Spleen (tissue), 11 donors: ENCODE measurements around the gene CCNT2. TPM values are rescaled to one million over a fixed set of nuclear protein-coding genes. Genes with fewer than 3 reads are reported as not detected.

ENCODE experiments used
- DNase-seq: peaks from one replicate; pipeline ENCODE4 v3.0.0-alpha.2; 2020
- H3K27ac ChIP-seq, 8 donors: fragments of 200-600 bp; sonication (generic) in 7 of 8; 1 replicate in 4 of 8; 2 replicates in 4 of 8; pipeline versions ENCODE4 v1.5.0 to v1.8.0; 2016 to 2021; ENCODE audit warnings: inconsistent platforms in 4 of 8, mild to moderate bottlenecking in 4 of 8, moderate library complexity in 1 of 8
- H3K27me3 ChIP-seq, 7 donors: fragments of 200-600 bp; sonication (generic) in 6 of 7; replicated peaks in 1 of 7; 1 replicate in 4 of 7; 2 replicates in 3 of 7; pipeline versions ENCODE4 v1.5.0 to v1.8.0; 2016 to 2021; ENCODE audit warnings: inconsistent platforms in 3 of 7, mild to moderate bottlenecking in 1 of 7
- H3K36me3 ChIP-seq, 6 donors: fragments of 200-600 bp; sonication (generic) in 5 of 6; 1 replicate in 4 of 6; 2 replicates in 2 of 6; pipeline versions ENCODE4 v1.5.0 to v1.8.0; 2016 to 2021; ENCODE audit warnings: inconsistent platforms in 2 of 6
- H3K4me1 ChIP-seq, 6 donors: fragments of 200-600 bp; sonication (generic) in 5 of 6; 1 replicate in 3 of 6; 2 replicates in 3 of 6; pipeline versions ENCODE4 v1.5.0 to v1.8.0; 2016 to 2021; ENCODE audit warnings: inconsistent platforms in 3 of 6
- H3K4me3 ChIP-seq, 8 donors: fragments of 200-600 bp; sonication (generic) in 7 of 8; 1 replicate in 4 of 8; 2 replicates in 4 of 8; pipeline versions ENCODE4 v1.5.0 to v1.8.0; 2016 to 2021; ENCODE audit warnings: inconsistent platforms in 4 of 8, mild to moderate bottlenecking in 4 of 8, moderate library complexity in 2 of 8
- H3K9me3 ChIP-seq, 8 donors: fragments of 200-600 bp; sonication (generic) in 7 of 8; 1 replicate in 4 of 8; 2 replicates in 4 of 8; pipeline versions ENCODE4 v1.5.0 to v1.8.0; 2016 to 2021; ENCODE audit warnings: inconsistent platforms in 4 of 8
- CTCF ChIP-seq, 11 experiments: fragments of 200-600 bp in 7 of 11; fragments of 450-650 bp in 4 of 11; sonication (generic) in 4 of 11; IDR thresholded peaks in 8 of 11; conservative IDR thresholded peaks in 3 of 11; 1 replicate in 7 of 11; 2 replicates in 4 of 11; pipeline versions ENCODE4 v1.4.0 to v1.8.0; 2016 to 2021; ENCODE audit warnings: antibody characterized with exemption in 11 of 11, inconsistent platforms in 4 of 11, mild to moderate bottlenecking in 1 of 11
- POLR2A ChIP-seq, 3 donors: fragments of 450-650 bp; IDR thresholded peaks; one replicate each; pipeline ENCODE4 v1.5.1; 2017; ENCODE audit warnings: antibody characterized with exemption in 3 of 3, mild to moderate bottlenecking in 1 of 3
- POLR2AphosphoS5 ChIP-seq, 3 donors: sonication (generic); formaldehyde crosslinking; IDR thresholded peaks; one replicate each; pipeline ENCODE4 v1.5.1; 2017; ENCODE audit warnings: antibody characterized with exemption in 3 of 3
- WGBS, 5 donors: extraction: QIAGEN DNeasy Blood & Tissue Kit in 3 of 5; methylation state at CpG; one replicate each; pipeline versions ENCODE4 v1.1.5 to v1.1.7; 2013 to 2018; 5-methylcytosine and 5-hydroxymethylcytosine counted together
- intact Hi-C: fragments of 100-400 bp; cut with DNase I; formaldehyde crosslinking; loops from one replicate; pipeline ENCODE4 v1.15.0; 2023; ENCODE audit warnings: low total_unique reads
- polyA plus RNA-seq, 3 donors: library from polyadenylated mRNA; stranded (reverse); fragments of 200-250 nt; gene quantifications; one replicate each; pipeline ENCODE4 v1.2.1, GENCODE V29; 2013
- total RNA-seq, 7 donors: library from RNA; depleted of rRNA in 3 of 7; stranded (reverse); fragments of >200 nt in 3 of 7; fragmentation: NEBNext Ultra II Directional in 4 of 7; extraction: Animal tissue kit (Norgen Biotek cat#: 25700) in 4 of 7; gene quantifications; one replicate each; pipeline versions ENCODE4 v1.1.0 to v1.2.1, GENCODE V29; 2016 to 2021
- donor health status: healthy with polysubstance abuse.
- donor health status: DM: no; HTN: no; CAD: no; lungs with moderate emphysema.
- donor health status: DM: no; HTN: no; CAD: no.
- donor health status: Bipolar disorder and iron deficiency.
- donor health status: healthy.
- donor health status: DM: no; HTN: no; CAD: no.
- donor health status: DM: yes; HTN: yes; CAD: no.

The CCNT2 gene
- total and polyA plus RNA-seq, 10 donors, result 10.1 to 56.5 (median 47.6) TPM

GRCh38 chr2:134875309-134875708, 43.3 kb upstream of the CCNT2 start:
- 70 to 88% (median 76%) methylated on average over 1 of the region's 1 CpG for WGBS, 5 donors
- Histone ChIP-seq H3K27me3 (no peaks in the 10 kb centered on the region), H3K27ac (no peak overlapping the region), H3K36me3 (no peaks in the 10 kb centered on the region), H3K4me3 (no peak overlapping the region), H3K4me1 (no peaks in the 10 kb centered on the region), H3K9me3 (peaks cover 0 to 27% (median 18%) of the 10 kb centered on the region in 8 donors)
- intact Hi-C loops, result no loop called here
- TF ChIP-seq POLR2AphosphoS5 (IDR thresholded peaks at IDR 0.05) (no peak), POLR2A (IDR thresholded peaks at IDR 0.05) (no peak), CTCF (IDR thresholded peaks at IDR 0.05 in 8 of 11, conservative IDR thresholded peaks at IDR 0.05 in 3 of 11) (no peak)
- no peak for DNase-seq

DNA sequence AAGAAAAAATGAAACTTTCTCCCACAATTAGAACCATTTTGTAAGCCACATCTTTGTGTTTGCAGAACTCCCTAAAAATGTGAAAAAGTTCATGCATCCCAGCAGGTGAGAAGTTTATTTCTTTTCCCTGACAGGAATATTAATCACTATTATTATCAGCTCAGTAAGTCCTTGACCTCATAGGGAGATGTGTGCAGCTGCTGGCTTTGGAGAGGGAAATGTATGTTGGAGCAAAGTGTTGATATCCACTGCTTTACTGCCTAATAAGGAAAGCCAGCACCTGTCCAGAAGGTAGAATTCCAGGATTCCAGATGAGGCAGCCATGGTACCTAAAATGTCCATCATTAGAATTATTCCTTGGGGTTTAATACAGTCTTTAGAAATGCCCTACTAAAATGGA, 35.8 kb upstream of the CCNT2 start:
- TF ChIP-seq POLR2A (IDR thresholded peaks at IDR 0.05) (no peak), CTCF (IDR thresholded peaks at IDR 0.05 in 8 of 11, conservative IDR thresholded peaks at IDR 0.05 in 3 of 11) (no peak)
- H3K4me3 ChIP-seq, result no peak overlapping the region
- H3K4me1 ChIP-seq, result no peaks in the 10 kb centered on the region
- no peaks in the 10 kb centered on the region for H3K36me3 ChIP-seq
- H3K9me3 ChIP-seq, result peaks cover 0 to 20% (median 16%) of the 10 kb centered on the region in 8 donors
- intact Hi-C loops, result no loop called here
- no peaks in the 10 kb centered on the region for H3K27me3 ChIP-seq
- no peak overlapping the region for H3K27ac ChIP-seq
- no peak for DNase-seq

GRCh38 chr2:134883552-134884293, 34.9 kb upstream of the CCNT2 start:
- TF ChIP-seq CTCF (IDR thresholded peaks at IDR 0.05 in 8 of 11, conservative IDR thresholded peaks at IDR 0.05 in 3 of 11) (no peak), POLR2A (IDR thresholded peaks at IDR 0.05) (no peak), POLR2AphosphoS5 (IDR thresholded peaks at IDR 0.05) (no peak)
- WGBS, 5 donors, result 90 to 98% (median 94%) methylated on average over 3 of the region's 3 CpGs

GRCh38 chr2:134884435-134884834, 34.2 kb upstream of the CCNT2 start:
- intact Hi-C loops, result no loop called here

More at GRCh38 chr2:134883552-134884293, 34.9 kb upstream of the CCNT2 start:
- Histone ChIP-seq H3K27ac (no peak overlapping the region), H3K9me3 (peaks cover 0 to 11% (median 7%) of the 10 kb centered on the region in 8 donors), H3K27me3 (no peaks in the 10 kb centered on the region), H3K4me3 (no peak overlapping the region), H3K4me1 (no peaks in the 10 kb centered on the region), H3K36me3 (no peaks in the 10 kb centered on the region)
- intact Hi-C loops, result no loop called here
- DNase-seq, result no peak

More at GRCh38 chr2:134884435-134884834, 34.2 kb upstream of the CCNT2 start:
- DNase-seq, result no peak
- Histone ChIP-seq H3K27ac (no peak overlapping the region), H3K36me3 (no peaks in the 10 kb centered on the region), H3K4me1 (no peaks in the 10 kb centered on the region), H3K4me3 (no peak overlapping the region), H3K9me3 (peaks cover 0 to 5% (median 0%) of the 10 kb centered on the region in 8 donors), H3K27me3 (no peaks in the 10 kb centered on the region)
- TF ChIP-seq POLR2A (IDR thresholded peaks at IDR 0.05), result no peak
- no peak for TF ChIP-seq CTCF (IDR thresholded peaks at IDR 0.05 in 8 of 11, conservative IDR thresholded peaks at IDR 0.05 in 3 of 11)
- no peak for TF ChIP-seq POLR2AphosphoS5 (IDR thresholded peaks at IDR 0.05)
